ENCODE data around the gene CTNNB1.

CTNNB1 gene

DNA sequence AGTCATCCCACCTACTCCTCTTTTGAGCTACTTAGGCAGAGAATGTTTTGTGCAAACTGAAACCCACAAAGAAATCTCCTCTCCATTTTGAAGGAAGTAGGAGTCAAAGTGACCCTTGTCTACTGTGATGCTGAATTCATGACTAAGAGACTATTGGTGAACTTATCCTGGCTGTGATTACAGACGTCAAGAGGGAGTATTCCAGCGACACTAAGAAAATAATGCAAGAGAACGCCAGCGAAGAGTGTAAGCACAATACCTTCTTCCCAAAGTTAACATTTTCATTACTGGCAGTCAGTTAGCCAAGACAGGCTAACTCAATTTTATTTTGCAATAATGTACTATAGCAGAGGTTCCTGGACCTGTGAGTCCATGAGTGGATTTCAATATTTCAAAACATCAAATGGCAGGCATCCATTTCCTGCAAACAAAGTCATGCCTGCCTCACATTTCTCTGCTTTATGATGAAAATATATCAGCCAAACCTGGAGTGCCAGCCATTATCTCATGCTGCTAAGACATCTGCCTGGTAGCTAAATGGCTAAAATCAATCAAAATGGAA is 59.0 kb downstream of the CTNNB1 start:
- no peaks in the 10 kb centered on the region for H3K27me3 ChIP-seq
- no peaks in the 10 kb centered on the region for H3K9me3 ChIP-seq
- H3K4me3 ChIP-seq (ENCODE audit: low read depth in 1 of 2, low read length in 1 of 2): no peak overlapping the region
- H3K36me3 ChIP-seq: no peaks in the 10 kb centered on the region
- no peak overlapping the region for H3K27ac ChIP-seq
- TF ChIP-seq, protein P1, sequence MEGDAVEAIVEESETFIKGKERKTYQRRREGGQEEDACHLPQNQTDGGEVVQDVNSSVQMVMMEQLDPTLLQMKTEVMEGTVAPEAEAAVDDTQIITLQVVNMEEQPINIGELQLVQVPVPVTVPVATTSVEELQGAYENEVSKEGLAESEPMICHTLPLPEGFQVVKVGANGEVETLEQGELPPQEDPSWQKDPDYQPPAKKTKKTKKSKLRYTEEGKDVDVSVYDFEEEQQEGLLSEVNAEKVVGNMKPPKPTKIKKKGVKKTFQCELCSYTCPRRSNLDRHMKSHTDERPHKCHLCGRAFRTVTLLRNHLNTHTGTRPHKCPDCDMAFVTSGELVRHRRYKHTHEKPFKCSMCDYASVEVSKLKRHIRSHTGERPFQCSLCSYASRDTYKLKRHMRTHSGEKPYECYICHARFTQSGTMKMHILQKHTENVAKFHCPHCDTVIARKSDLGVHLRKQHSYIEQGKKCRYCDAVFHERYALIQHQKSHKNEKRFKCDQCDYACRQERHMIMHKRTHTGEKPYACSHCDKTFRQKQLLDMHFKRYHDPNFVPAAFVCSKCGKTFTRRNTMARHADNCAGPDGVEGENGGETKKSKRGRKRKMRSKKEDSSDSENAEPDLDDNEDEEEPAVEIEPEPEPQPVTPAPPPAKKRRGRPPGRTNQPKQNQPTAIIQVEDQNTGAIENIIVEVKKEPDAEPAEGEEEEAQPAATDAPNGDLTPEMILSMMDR (IDR thresholded peaks at IDR 0.05): no peak
- no peaks in the 10 kb centered on the region for H3K4me1 ChIP-seq (ENCODE audit: control insufficient read depth in 1 of 2, insufficient read depth in 1 of 2, low read depth in 1 of 2, low read length in 1 of 2)

DNA sequence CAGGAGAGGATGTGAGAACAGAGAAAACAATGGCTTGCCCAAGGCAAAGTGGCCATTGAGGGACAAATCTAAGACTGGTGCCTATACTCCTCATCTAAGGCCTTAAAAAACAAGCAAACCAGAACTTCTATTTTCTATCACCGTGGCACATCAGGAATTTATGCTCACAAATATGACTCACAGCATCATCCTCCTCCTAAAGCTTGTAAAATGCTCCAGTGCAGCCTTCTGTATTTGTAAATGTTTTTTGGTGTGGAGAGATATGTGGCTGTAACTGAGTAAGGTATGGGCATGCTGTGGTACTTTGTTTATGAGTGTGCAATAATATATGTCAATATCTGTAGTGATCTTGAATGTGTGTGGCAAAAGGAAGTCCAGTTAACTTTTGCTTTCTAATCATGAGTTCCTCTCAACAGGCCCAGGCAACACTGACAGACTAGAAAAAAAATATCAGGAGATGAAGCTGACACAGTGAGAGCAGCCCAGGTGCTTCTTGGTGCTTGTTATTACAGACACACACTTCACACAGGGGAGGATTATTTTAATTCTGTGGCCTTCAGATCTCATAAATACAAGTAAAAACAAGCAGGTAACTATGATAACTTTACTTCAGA is 60.3 kb downstream of the CTNNB1 start:
- H3K36me3 ChIP-seq: no peaks in the 10 kb centered on the region
- no peak overlapping the region for H3K4me3 ChIP-seq (ENCODE audit: low read depth in 1 of 2, low read length in 1 of 2)
- no peak overlapping the region for H3K27ac ChIP-seq
- TF ChIP-seq, protein P1 (IDR thresholded peaks at IDR 0.05): no peak
- H3K27me3 ChIP-seq: no peaks in the 10 kb centered on the region
- no peaks in the 10 kb centered on the region for H3K9me3 ChIP-seq
- no peaks in the 10 kb centered on the region for H3K4me1 ChIP-seq (ENCODE audit: control insufficient read depth in 1 of 2, insufficient read depth in 1 of 2, low read depth in 1 of 2, low read length in 1 of 2)

- H3K27ac ChIP-seq: no peak overlapping the region
- H3K4me1 ChIP-seq (ENCODE audit: control insufficient read depth in 1 of 2, insufficient read depth in 1 of 2, low read depth in 1 of 2, low read length in 1 of 2): no peaks in the 10 kb centered on the region
These were observed 60.8 kb downstream of the CTNNB1 start for GRCh38 chr3:41260063-41260450.

DNA sequence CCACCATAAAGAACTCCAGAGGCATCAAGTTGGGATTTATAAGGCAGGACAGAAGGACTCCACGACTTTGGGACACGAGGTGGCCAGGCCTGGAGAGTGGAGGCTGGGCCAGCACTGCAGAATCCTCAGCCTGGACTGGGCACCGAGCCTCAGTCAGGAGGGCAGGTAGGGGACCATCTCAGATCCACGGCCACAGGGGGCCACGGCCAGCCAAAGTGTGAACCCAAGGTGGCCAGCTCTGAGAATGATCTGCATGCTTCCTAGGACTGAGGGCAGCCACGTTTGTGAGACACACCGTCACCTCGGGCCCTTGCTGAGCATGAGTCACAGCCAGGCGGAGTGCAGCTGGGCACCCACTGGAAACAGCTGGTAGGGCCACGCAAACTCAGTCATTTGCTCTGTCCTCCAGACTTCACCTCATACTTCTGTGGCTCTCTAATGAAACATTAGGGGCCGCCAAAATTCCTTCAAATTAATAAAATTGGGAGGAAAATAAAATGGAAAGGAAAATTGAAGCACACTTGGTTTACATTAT is 65.8 kb downstream of the CTNNB1 start:
- H3K27ac ChIP-seq: no peak overlapping the region
- no peak overlapping the region for H3K4me3 ChIP-seq (ENCODE audit: low read depth in 1 of 2, low read length in 1 of 2)
- H3K4me1 ChIP-seq (ENCODE audit: control insufficient read depth in 1 of 2, insufficient read depth in 1 of 2, low read depth in 1 of 2, low read length in 1 of 2): no peaks in the 10 kb centered on the region
- H3K9me3 ChIP-seq: no peaks in the 10 kb centered on the region
- H3K27me3 ChIP-seq: no peaks in the 10 kb centered on the region
- H3K36me3 ChIP-seq: no peaks in the 10 kb centered on the region
- TF ChIP-seq, protein P1 (IDR thresholded peaks at IDR 0.05): no peak

More at GRCh38 chr3:41260063-41260450, 60.8 kb downstream of the CTNNB1 start:
- Histone ChIP-seq H3K9me3 (no peaks in the 10 kb centered on the region), H3K27me3 (no peaks in the 10 kb centered on the region), H3K36me3 (no peaks in the 10 kb centered on the region), H3K4me3 (ENCODE audit: low read depth in 1 of 2, low read length in 1 of 2) (no peak overlapping the region)
- TF ChIP-seq, protein P1 (IDR thresholded peaks at IDR 0.05): no peak

DNA sequence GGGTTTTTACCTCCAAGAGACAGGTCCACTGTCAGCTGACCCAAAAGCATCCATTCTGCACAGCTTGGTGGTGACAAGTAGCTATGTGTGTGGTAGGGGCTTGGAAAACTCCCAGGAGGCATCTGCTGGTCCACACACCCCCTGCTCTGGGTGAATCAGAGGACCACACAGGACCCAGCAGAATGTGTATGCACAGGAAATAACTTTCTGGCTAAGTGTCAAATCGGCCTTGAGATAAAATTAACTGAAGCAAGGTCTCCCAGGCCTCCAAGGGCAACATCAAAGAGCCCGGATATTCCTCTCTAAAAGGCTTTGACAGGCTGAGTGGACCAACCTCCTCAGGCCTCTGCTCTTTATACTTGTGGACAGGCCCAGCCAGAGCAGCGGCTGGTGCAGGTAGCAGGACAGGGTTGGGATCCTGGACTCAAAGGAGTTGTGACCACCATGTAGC is 66.5 kb downstream of the CTNNB1 start:
- Histone ChIP-seq H3K4me3 (ENCODE audit: low read depth in 1 of 2, low read length in 1 of 2) (no peak overlapping the region), H3K27me3 (no peaks in the 10 kb centered on the region), H3K4me1 (ENCODE audit: control insufficient read depth in 1 of 2, insufficient read depth in 1 of 2, low read depth in 1 of 2, low read length in 1 of 2) (no peaks in the 10 kb centered on the region), H3K27ac (no peak overlapping the region), H3K9me3 (no peaks in the 10 kb centered on the region), H3K36me3 (no peaks in the 10 kb centered on the region)
- TF ChIP-seq, protein P1 (IDR thresholded peaks at IDR 0.05): no peak

Data from neutrophil (primary cell).